Smooth muscle cell (in vitro differentiated cells): ENCODE measurements around the gene MILR1. TPM values are rescaled to one million over a fixed set of nuclear protein-coding genes. Genes with fewer than 3 reads are reported as not detected.
A peak's percentile ranks its signal among the peaks of the same experiment; 100 is the strongest.

Source experiments
- DNase-seq: peaks from one replicate; lab custom pipeline; 2025; ENCODE audit not compliant: unreplicated experiment; lab: John Stamatoyannopoulos, UW
- H2AFZ ChIP-seq: fragments of 200-600 bp; sonication (generic); 2 replicates; pipeline ENCODE4 v1.6.0; 2016; ENCODE audit warnings: antibody characterized with exemption, low read depth, mild to moderate bottlenecking
- H3F3A ChIP-seq: fragments of 200-600 bp; sonication (generic); 2 replicates; pipeline ENCODE4 v1.6.0; 2017; ENCODE audit warnings: antibody characterized with exemption, low read depth
- H3K27ac ChIP-seq: fragments of 200-600 bp; sonication (generic); 2 replicates; pipeline ENCODE4 v1.5.1; 2016; ENCODE audit warnings: low read depth, mild to moderate bottlenecking
- H3K27me3 ChIP-seq: fragments of 200-600 bp; sonication (generic); 2 replicates; pipeline ENCODE4 v1.6.1; 2016; ENCODE audit warnings: low read depth, mild to moderate bottlenecking
- H3K36me3 ChIP-seq: fragments of 200-600 bp; sonication (generic); 2 replicates; pipeline ENCODE4 v1.5.1; 2016; ENCODE audit warnings: low read depth
- H3K4me1 ChIP-seq: fragments of 200-600 bp; sonication (generic); 2 replicates; pipeline ENCODE4 v1.5.1; 2016; ENCODE audit warnings: low read depth
- H3K4me2 ChIP-seq: fragments of 200-600 bp; sonication (generic); 2 replicates; pipeline ENCODE4 v1.6.0; 2016; ENCODE audit warnings: mild to moderate bottlenecking
- H3K4me3 ChIP-seq: fragments of 200-600 bp; sonication (generic); 2 replicates; pipeline ENCODE4 v1.5.1; 2016; ENCODE audit warnings: mild to moderate bottlenecking
- H3K79me2 ChIP-seq: fragments of 200-600 bp; sonication (generic); 2 replicates; pipeline ENCODE4 v1.6.0; 2016; ENCODE audit warnings: low read depth, mild to moderate bottlenecking
- H3K9ac ChIP-seq: fragments of 200-600 bp; sonication (generic); 2 replicates; pipeline ENCODE4 v1.6.0; 2016; ENCODE audit warnings: low read depth
- H3K9me3 ChIP-seq: fragments of 200-600 bp; sonication (generic); replicated peaks from 2 replicates; pipeline ENCODE4 v1.5.1; 2016; ENCODE audit warnings: low read depth
- H4K20me1 ChIP-seq: fragments of 200-600 bp; sonication (generic); 2 replicates; pipeline ENCODE4 v1.6.0; 2016; ENCODE audit warnings: low read depth
- CTCF ChIP-seq: fragments of 200-600 bp; sonication (generic); IDR thresholded peaks from 2 replicates; pipeline ENCODE4 v1.5.1; 2017; ENCODE audit warnings: borderline replicate concordance, mild to moderate bottlenecking, antibody characterized with exemption; ENCODE audit not compliant: insufficient read depth, poor library complexity, severe bottlenecking
- WGBS: methylation state at CpG from one replicate; pipeline ENCODE4 v1.1.7; 2016; ENCODE audit warnings: low lambda C conversion rate; 5-methylcytosine and 5-hydroxymethylcytosine counted together
- polyA plus RNA-seq: library from polyadenylated mRNA; unstranded; fragments of >200 nt; fragmentation: Nextera tagmentation; extraction: Ambion mirVana; gene quantifications from 2 replicates; pipeline ENCODE4 v1.2.1, GENCODE V29; 2016
- total RNA-seq: library from RNA; depleted of rRNA; stranded (reverse); fragments of >200 nt; gene quantifications from 2 replicates; pipeline ENCODE4 v1.2.3, GENCODE V29; 2014

Gene MILR1
- total RNA-seq = not detected in 2 replicates
- not detected in 2 replicates for polyA plus RNA-seq

GRCh38 chr17:64448665-64449512, at the start of gene MILR1:
Gene MILR1, plus strand, starts transcription at chr17:64449115. Its CDS starts 54 bp downstream, at chr17:64449169.
- H3K4me1 ChIP-seq = no peaks in the 10 kb centered on the region
- H3K9me3 ChIP-seq = no peaks in the 10 kb centered on the region
- no peak within 1 kb of the TSS for H3K4me3 ChIP-seq
- DNase-seq = no peak
- no peaks in the 10 kb centered on the region for H4K20me1 ChIP-seq
- peak within 1 kb of the TSS; percentile 62 for H2AFZ ChIP-seq
- no peak within 1 kb of the TSS for H3K9ac ChIP-seq
- H3K27me3 ChIP-seq = no peaks in the 10 kb centered on the region
- peak within 1 kb of the TSS; percentile 31 for H3K4me2 ChIP-seq
- no peaks in the 10 kb centered on the region for H3K36me3 ChIP-seq
- TF ChIP-seq CTCF = no peak
- H3K79me2 ChIP-seq = no peaks in the 10 kb centered on the region
- no peaks in the 10 kb centered on the region for H3F3A ChIP-seq
- H3K27ac ChIP-seq = no peak within 1 kb of the TSS
- 63% methylated on average over 10 of the region's 10 CpGs for WGBS

- no peak for DNase-seq
- Histone ChIP-seq H4K20me1 (no peaks in the 10 kb centered on the region), H3K9me3 (no peaks in the 10 kb centered on the region), H2AFZ (no peak overlapping the region), H3K4me1 (no peaks in the 10 kb centered on the region), H3K9ac (no peak overlapping the region), H3K4me3 (no peak overlapping the region), H3K27me3 (no peaks in the 10 kb centered on the region), H3K36me3 (no peaks in the 10 kb centered on the region), H3F3A (no peaks in the 10 kb centered on the region), H3K79me2 (no peaks in the 10 kb centered on the region), H3K27ac (no peak overlapping the region), H3K4me2 (no peak overlapping the region)
- TF ChIP-seq CTCF = no peak
- WGBS = 96% methylated on average over 1 of the region's 1 CpG
Observed at GRCh38 chr17:64399767-64400156, 49.2 kb upstream of the MILR1 start.

- H3K36me3 ChIP-seq = no peaks in the 10 kb centered on the region
- no peak overlapping the region for H3K4me3 ChIP-seq
- no peaks in the 10 kb centered on the region for H4K20me1 ChIP-seq
- no peak overlapping the region for H3K27ac ChIP-seq
- 76% methylated on average over 7 of the region's 7 CpGs for WGBS
- no peaks in the 10 kb centered on the region for H3K4me1 ChIP-seq
- no peak for TF ChIP-seq CTCF
- no peaks in the 10 kb centered on the region for H3K9me3 ChIP-seq
- H3K4me2 ChIP-seq = no peak overlapping the region
- no peaks in the 10 kb centered on the region for H3K79me2 ChIP-seq
- no peak for DNase-seq
- no peaks in the 10 kb centered on the region for H3F3A ChIP-seq
- no peak overlapping the region for H3K9ac ChIP-seq
- no peak overlapping the region for H2AFZ ChIP-seq
- H3K27me3 ChIP-seq = no peaks in the 10 kb centered on the region
Observed at GRCh38 chr17:64400642-64401041, 48.3 kb upstream of the MILR1 start.
